ENCODE measurements around the gene GASK1B. TPM values are rescaled to one million over a fixed set of nuclear protein-coding genes. Genes with fewer than 3 reads are reported as not detected.

Gene GASK1B
- total and polyA plus RNA-seq, 2 donors (not counting 1 experiment from before 2014, with no cell fraction given): 23.6 to 51.6 TPM

- Histone ChIP-seq H4K20me1 (ENCODE audit: control insufficient read depth, extremely low read depth, insufficient read depth, low read length) (no peaks in the 10 kb centered on the region), H3K27me3 (ENCODE audit: control insufficient read depth, insufficient read depth, low read length) (no peaks in the 10 kb centered on the region), H3K4me3 (replicated peaks in 1 of 4; ENCODE audit: control extremely low read depth in 1 of 4, insufficient read depth in 1 of 4, low read depth in 3 of 4, low read length in 4 of 4) (peak within 1 kb of the TSS; percentile 47 to 75 (median 55)), H3K9ac (ENCODE audit: insufficient read depth, low read length) (peak within 1 kb of the TSS; percentile 23), H3K4me2 (ENCODE audit: extremely low read depth, insufficient read depth, low read length) (peak within 1 kb of the TSS; percentile 92), H3K9me3 (ENCODE audit: control insufficient read depth, insufficient read depth, low read depth, low read length) (no peaks in the 10 kb centered on the region), H3K36me3 (ENCODE audit: control insufficient read depth, insufficient read depth, low read length) (no peaks in the 10 kb centered on the region), H3K27ac (ENCODE audit: insufficient read depth, low read length) (peak within 1 kb of the TSS; percentile 18), H3K79me2 (ENCODE audit: control insufficient read depth, insufficient read depth, low read length) (no peaks in the 10 kb centered on the region), H3K4me1 (ENCODE audit: control insufficient read depth, extremely low read depth, insufficient read depth, low read length) (peaks cover 4% of the 10 kb centered on the region), H2AFZ (ENCODE audit: low read length) (peak within 1 kb of the TSS; percentile 66)
- DNase-seq (ENCODE audit: low read depth in 2 of 2): peak; percentile 79 to 93
- TF ChIP-seq EZH2 (IDR thresholded peaks at IDR 0.05; ENCODE audit: low read length, missing control alignments) (no peak), CTCF (conservative IDR thresholded peaks at IDR 0.05 in 1 of 2, IDR thresholded peaks at IDR 0.05 in 1 of 2; ENCODE audit: low read depth in 1 of 2, low read length in 2 of 2) (peak in 1 of 2 donors; percentile 26)
These were observed 37.3 kb upstream of the GASK1B start, which contains the start of gene TMEM144 for GRCh38 chr4:158209825-158210807. TSS of gene TMEM144 (plus strand) at chr4:158210486. CDS start at chr4:158212668, 2,182 bp downstream.

- Histone ChIP-seq H3K4me3 (replicated peaks in 1 of 4; ENCODE audit: control extremely low read depth in 1 of 4, insufficient read depth in 1 of 4, low read depth in 3 of 4, low read length in 4 of 4) (no peak overlapping the region), H3K27me3 (ENCODE audit: control insufficient read depth, insufficient read depth, low read length) (no peaks in the 10 kb centered on the region), H2AFZ (ENCODE audit: low read length) (no peak overlapping the region), H4K20me1 (ENCODE audit: control insufficient read depth, extremely low read depth, insufficient read depth, low read length) (no peaks in the 10 kb centered on the region), H3K79me2 (ENCODE audit: control insufficient read depth, insufficient read depth, low read length) (no peaks in the 10 kb centered on the region), H3K27ac (ENCODE audit: insufficient read depth, low read length) (no peak overlapping the region), H3K4me1 (ENCODE audit: control insufficient read depth, extremely low read depth, insufficient read depth, low read length) (peaks cover 4% of the 10 kb centered on the region), H3K9ac (ENCODE audit: insufficient read depth, low read length) (no peak overlapping the region), H3K4me2 (ENCODE audit: extremely low read depth, insufficient read depth, low read length) (no peak overlapping the region), H3K9me3 (ENCODE audit: control insufficient read depth, insufficient read depth, low read depth, low read length) (no peaks in the 10 kb centered on the region), H3K36me3 (ENCODE audit: control insufficient read depth, insufficient read depth, low read length) (no peaks in the 10 kb centered on the region)
- TF ChIP-seq CTCF (conservative IDR thresholded peaks at IDR 0.05 in 1 of 2, IDR thresholded peaks at IDR 0.05 in 1 of 2; ENCODE audit: low read depth in 1 of 2, low read length in 2 of 2): no peak
- no peak for TF ChIP-seq EZH2 (IDR thresholded peaks at IDR 0.05; ENCODE audit: low read length, missing control alignments)
- DNase-seq (ENCODE audit: low read depth in 2 of 2): no peak
These were observed 36.3 kb upstream of the GASK1B start for GRCh38 chr4:158208963-158209640.

- Histone ChIP-seq H3K4me1 (ENCODE audit: control insufficient read depth, extremely low read depth, insufficient read depth, low read length) (no peaks in the 10 kb centered on the region), H3K4me2 (ENCODE audit: extremely low read depth, insufficient read depth, low read length) (no peak overlapping the region), H3K4me3 (replicated peaks in 1 of 4; ENCODE audit: control extremely low read depth in 1 of 4, insufficient read depth in 1 of 4, low read depth in 3 of 4, low read length in 4 of 4) (no peak overlapping the region), H3K36me3 (ENCODE audit: control insufficient read depth, insufficient read depth, low read length) (no peaks in the 10 kb centered on the region), H3K27me3 (ENCODE audit: control insufficient read depth, insufficient read depth, low read length) (no peaks in the 10 kb centered on the region), H4K20me1 (ENCODE audit: control insufficient read depth, extremely low read depth, insufficient read depth, low read length) (no peaks in the 10 kb centered on the region), H2AFZ (ENCODE audit: low read length) (no peak overlapping the region), H3K9ac (ENCODE audit: insufficient read depth, low read length) (no peak overlapping the region), H3K27ac (ENCODE audit: insufficient read depth, low read length) (no peak overlapping the region), H3K79me2 (ENCODE audit: control insufficient read depth, insufficient read depth, low read length) (no peaks in the 10 kb centered on the region), H3K9me3 (ENCODE audit: control insufficient read depth, insufficient read depth, low read depth, low read length) (no peaks in the 10 kb centered on the region)
- TF ChIP-seq CTCF (conservative IDR thresholded peaks at IDR 0.05 in 1 of 2, IDR thresholded peaks at IDR 0.05 in 1 of 2; ENCODE audit: low read depth in 1 of 2, low read length in 2 of 2): no peak
- no peak for TF ChIP-seq EZH2 (IDR thresholded peaks at IDR 0.05; ENCODE audit: low read length, missing control alignments)
- no peak for DNase-seq (ENCODE audit: low read depth in 2 of 2)
These were observed 31.1 kb upstream of the GASK1B start for GRCh38 chr4:158203929-158204328.
